ENCODE measurements around the gene LRIT2. TPM values are rescaled to one million over a fixed set of nuclear protein-coding genes. Genes with fewer than 3 reads are reported as not detected.

The LRIT2 gene
- total and polyA plus RNA-seq, 9 of the 15 experiments (the other 6 are each of a cell fraction or from before 2014, with no cell fraction given): not detected

GRCh38 chr10:84256510-84257342, 31.4 kb upstream of the LRIT2 start (continued):
- no peak for TF ChIP-seq CREB1 (IDR thresholded peaks at IDR 0.05)
- TF ChIP-seq CREB1 (CRISPR knock-in tag; IDR thresholded peaks at IDR 0.05): peak; percentile 74
- no peak for TF ChIP-seq POLR2G (IDR thresholded peaks at IDR 0.05; ENCODE audit: low read depth, low read length)
- peak; percentile 69; the same call in 1 of the 2 replicates for TF ChIP-seq ZNF263 (CRISPR knock-in tag; IDR thresholded peaks at IDR 0.05; ENCODE audit: borderline replicate concordance)
- TF ChIP-seq NFIC (IDR thresholded peaks at IDR 0.05): peak; percentile 57
- no peak for TF ChIP-seq RBM25 (IDR thresholded peaks at IDR 0.05; ENCODE audit: low read depth, low read length, severe bottlenecking)
- no peak for TF ChIP-seq RBM34 (IDR thresholded peaks at IDR 0.05; ENCODE audit: borderline replicate concordance, insufficient read depth, low read length)
- 0 out of 2 replicates have a peak, but pooled peaks have one; percentile 72 for TF ChIP-seq IRF2 (CRISPR knock-in tag; IDR thresholded peaks at IDR 0.05)
- TF ChIP-seq ZNF347 (CRISPR knock-in tag; IDR thresholded peaks at IDR 0.05; ENCODE audit: low read depth): no peak
- TF ChIP-seq SPI1 (IDR thresholded peaks at IDR 0.05; ENCODE audit: borderline replicate concordance, low read depth, low read length): no peak
- TF ChIP-seq ARID2 (IDR thresholded peaks at IDR 0.05): no peak
- no peak for TF ChIP-seq ZNF146 (CRISPR knock-in tag; IDR thresholded peaks at IDR 0.05; ENCODE audit: unreplicated experiment)
- no peak for TF ChIP-seq ELF2 (CRISPR knock-in tag; IDR thresholded peaks at IDR 0.05)
- TF ChIP-seq ZNF639 (CRISPR knock-in tag; conservative IDR thresholded peaks at IDR 0.05 in 1 of 2, IDR thresholded peaks at IDR 0.05 in 1 of 2): no peak
- TF ChIP-seq CAMTA2 (CRISPR knock-in tag; conservative IDR thresholded peaks at IDR 0.05): no peak
- 0 out of 2 replicates have a peak, but pooled peaks have one; percentile 14 for TF ChIP-seq ZNF512 (tag; IDR thresholded peaks at IDR 0.05)
- no peak for TF ChIP-seq YBX1 (IDR thresholded peaks at IDR 0.05)
- peak; percentile 12; the same call in 1 of the 2 replicates for TF ChIP-seq CC2D1A (IDR thresholded peaks at IDR 0.05)
- TF ChIP-seq MYNN (IDR thresholded peaks at IDR 0.05): 0 out of 2 replicates have a peak, but pooled peaks have one; percentile 25
- TF ChIP-seq MYNN (CRISPR knock-in tag; IDR thresholded peaks at IDR 0.05): no peak
- peak in 1 of 2 experiments; percentile 84; a peak in 3 of 4 replicates for TF ChIP-seq MAZ (CRISPR knock-in tag; conservative IDR thresholded peaks at IDR 0.05 in 1 of 2, IDR thresholded peaks at IDR 0.05 in 1 of 2)
- TF ChIP-seq ZNF124 (CRISPR knock-in tag; IDR thresholded peaks at IDR 0.05): 0 out of 2 replicates have a peak, but pooled peaks have one; percentile 82
- no peak for TF ChIP-seq EP300 (IDR thresholded peaks at IDR 0.05; ENCODE audit: low read length)
- TF ChIP-seq ATF1 (CRISPR knock-in tag; IDR thresholded peaks at IDR 0.05): no peak
- 0 out of 2 replicates have a peak, but pooled peaks have one; percentile 32 for TF ChIP-seq ATF1 (tag; IDR thresholded peaks at IDR 0.05)
- TF ChIP-seq NCOA1 (IDR thresholded peaks at IDR 0.05; ENCODE audit: low read depth): no peak
- TF ChIP-seq RBM14 (IDR thresholded peaks at IDR 0.05; ENCODE audit: borderline replicate concordance, insufficient read depth, low read depth, low read length): no peak
- TF ChIP-seq PML (IDR thresholded peaks at IDR 0.05; ENCODE audit: low read length): no peak

Measured in K562 (cell line).